DND-41 (cell line): ENCODE measurements around the gene NECAB3.

Experiments
- ATAC-seq: fragments of 200-7000 bp; cut with Tn5 transposase; 3 replicates; pipeline ENCODE4 v1.9.1; 2021; ENCODE audit warnings: low read depth; ENCODE audit not compliant: insufficient read depth
- DNase-seq: peaks from one replicate; pipeline ENCODE4 v3.0.0-alpha.2; 2020
- H2AFZ ChIP-seq: 2 replicates; pipeline ENCODE4 v1.6.0; 2012; ENCODE audit warnings: low read depth, low read length
- H3K27ac ChIP-seq: 2 replicates; pipeline ENCODE4 v1.5.1; 2012; ENCODE audit warnings: low read length, inconsistent platforms
- H3K27me3 ChIP-seq: fragments of 200-600 bp; sonication (generic); 2 replicates; pipeline ENCODE4 v1.6.0; 2012; ENCODE audit warnings: low read length, mild to moderate bottlenecking, inconsistent platforms; ENCODE audit not compliant: insufficient read depth, poor library complexity
- H3K36me3 ChIP-seq: 2 replicates; pipeline ENCODE4 v1.5.1; 2012; ENCODE audit warnings: low read length, inconsistent platforms; ENCODE audit not compliant: insufficient read depth
- H3K4me1 ChIP-seq: 2 replicates; pipeline ENCODE4 v1.5.1; 2012; ENCODE audit warnings: mild to moderate bottlenecking, low read length; ENCODE audit not compliant: insufficient read depth
- H3K4me2 ChIP-seq: 2 replicates; pipeline ENCODE4 v1.6.0; 2012; ENCODE audit warnings: mild to moderate bottlenecking, moderate library complexity, low read length, inconsistent platforms; ENCODE audit not compliant: insufficient read depth
- H3K4me3 ChIP-seq, 2 experiments: fragments of 200-600 bp in 1 of 2; shearing (Covaris generic) in 1 of 2; 2 replicates each; pipeline ENCODE4 v1.5.1; 2012 to 2016; ENCODE audit warnings: inconsistent platforms in 2 of 2, low read length in 2 of 2, mild to moderate bottlenecking in 2 of 2, low read depth in 1 of 2, moderate library complexity in 1 of 2
- H3K79me2 ChIP-seq: 2 replicates; pipeline ENCODE4 v1.6.0; 2012; ENCODE audit warnings: low read length, inconsistent platforms; ENCODE audit not compliant: insufficient read depth
- H3K9ac ChIP-seq: 2 replicates; pipeline ENCODE4 v1.6.0; 2012; ENCODE audit warnings: low read depth, mild to moderate bottlenecking, inconsistent platforms, low read length, moderate library complexity
- H3K9me3 ChIP-seq: 2 replicates; pipeline ENCODE4 v1.5.1; 2012; ENCODE audit warnings: low read length, moderate library complexity, mild to moderate bottlenecking, inconsistent platforms; ENCODE audit not compliant: insufficient read depth, severe bottlenecking
- H4K20me1 ChIP-seq: 2 replicates; pipeline ENCODE4 v1.6.0; 2012; ENCODE audit warnings: low read length; ENCODE audit not compliant: insufficient read depth
- CTCF ChIP-seq: IDR thresholded peaks from 2 replicates; pipeline ENCODE4 v1.5.1; 2012; ENCODE audit warnings: borderline replicate concordance, low read length, moderate library complexity, mild to moderate bottlenecking; ENCODE audit not compliant: poor library complexity, severe bottlenecking; ENCODE audit errors: extremely low read depth
- EZH2 ChIP-seq: IDR thresholded peaks from 3 replicates; pipeline ENCODE4 v1.6.1; 2012; ENCODE audit warnings: borderline replicate concordance, low read depth, mild to moderate bottlenecking, moderate library complexity, low read length, inconsistent platforms; ENCODE audit not compliant: severe bottlenecking

NECAB3 gene

DNA sequence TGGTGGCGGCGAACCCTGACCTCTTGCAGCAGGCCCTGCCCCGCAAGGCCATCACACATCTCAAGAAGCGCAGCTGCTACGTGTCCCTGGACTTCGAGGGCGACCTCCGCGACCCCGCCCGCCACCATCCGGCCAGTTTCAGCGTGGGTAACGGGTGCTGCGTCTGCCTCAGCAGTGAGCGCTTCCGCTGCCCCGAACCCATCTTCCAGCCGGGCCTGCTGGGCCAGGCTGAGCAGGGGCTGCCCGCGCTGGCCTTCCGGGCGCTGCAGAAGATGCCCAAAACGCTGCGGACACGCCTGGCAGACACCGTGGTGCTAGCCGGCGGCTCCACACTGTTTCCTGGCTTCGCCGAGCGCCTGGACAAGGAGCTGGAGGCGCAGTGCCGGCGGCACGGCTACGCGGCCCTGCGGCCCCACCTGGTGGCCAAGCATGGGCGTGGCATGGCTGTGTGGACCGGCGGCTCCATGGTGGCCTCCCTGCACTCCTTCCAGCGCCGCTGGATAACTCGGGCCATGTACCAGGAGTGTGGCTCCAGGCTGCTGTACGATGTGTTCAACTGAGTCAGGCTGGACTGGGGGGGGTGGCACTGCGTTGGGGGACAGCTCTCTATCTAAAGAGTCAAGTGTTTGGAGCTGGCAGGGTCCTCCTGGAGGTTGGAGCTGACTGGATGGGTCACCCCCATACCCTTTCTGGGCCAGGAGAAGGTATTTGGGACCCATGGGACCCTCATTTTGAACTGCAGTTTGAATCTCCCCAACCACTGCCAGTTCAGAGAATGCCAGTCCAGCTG lies 6.4 kb downstream of the NECAB3 start:
- peaks cover 13% of the 10 kb centered on the region; the same call in 1 of the 2 replicates for H3K36me3 ChIP-seq
- DNase-seq: peak; percentile 37
- H2AFZ ChIP-seq: no peak overlapping the region
- no peaks in the 10 kb centered on the region for H3K9me3 ChIP-seq
- no peak overlapping the region for H3K27ac ChIP-seq
- no peaks in the 10 kb centered on the region for H3K27me3 ChIP-seq
- H3K9ac ChIP-seq: no peak overlapping the region
- TF ChIP-seq EZH2: no peak
- TF ChIP-seq CTCF: peak; percentile 70
- H3K4me1 ChIP-seq: peaks cover 20% of the 10 kb centered on the region
- ATAC-seq: no peak
- H3K4me3 ChIP-seq: no peak overlapping the region
- no peaks in the 10 kb centered on the region for H3K79me2 ChIP-seq
- H4K20me1 ChIP-seq: no peaks in the 10 kb centered on the region
- H3K4me2 ChIP-seq: no peak overlapping the region

- Histone ChIP-seq H4K20me1 (no peaks in the 10 kb centered on the region), H3K79me2 (no peaks in the 10 kb centered on the region), H3K9me3 (no peaks in the 10 kb centered on the region), H3K27me3 (no peaks in the 10 kb centered on the region), H2AFZ (no peak overlapping the region), H3K4me2 (no peak overlapping the region), H3K9ac (no peak overlapping the region), H3K4me1 (peaks cover 21% of the 10 kb centered on the region), H3K4me3 (no peak overlapping the region), H3K36me3 (peaks cover 13% of the 10 kb centered on the region; the same call in 1 of the 2 replicates), H3K27ac (no peak overlapping the region)
- ATAC-seq (no peak), DNase-seq (no peak)
- TF ChIP-seq CTCF (no peak), EZH2 (no peak)
These were observed 7.0 kb downstream of the NECAB3 start for GRCh38 chr20:33667245-33667675.

GRCh38 chr20:33666293-33667244 lies 7.7 kb downstream of the NECAB3 start, which contains the start of gene ACTL10:
ACTL10 (plus strand) TSS chr20:33666943; CDS start chr20:33667498, 555 bp downstream.
- no peak within 1 kb of the TSS for H3K4me2 ChIP-seq
- H3K4me3 ChIP-seq: no peak within 1 kb of the TSS
- DNase-seq: no peak
- no peaks in the 10 kb centered on the region for H3K9me3 ChIP-seq
- H4K20me1 ChIP-seq: no peaks in the 10 kb centered on the region
- H3K4me1 ChIP-seq: peaks cover 21% of the 10 kb centered on the region
- ATAC-seq: no peak
- no peak for TF ChIP-seq EZH2
- TF ChIP-seq CTCF: no peak
- H3K27ac ChIP-seq: no peak within 1 kb of the TSS
- H3K79me2 ChIP-seq: no peaks in the 10 kb centered on the region
- peaks cover 13% of the 10 kb centered on the region; the same call in 1 of the 2 replicates for H3K36me3 ChIP-seq
- H3K9ac ChIP-seq: no peak within 1 kb of the TSS
- H3K27me3 ChIP-seq: no peaks in the 10 kb centered on the region
- H2AFZ ChIP-seq: no peak within 1 kb of the TSS
